ENCODE data around the gene PPP2R2D. TPM values are rescaled to one million over a fixed set of nuclear protein-coding genes. Genes with fewer than 3 reads are reported as not detected.

The PPP2R2D gene
- total RNA-seq, 1 experiment from 2014 or later = 35.1 TPM

GRCh38 chr10:131880016-131880590 lies 20.7 kb upstream of the PPP2R2D start:
- Histone ChIP-seq H3K27ac (ENCODE audit: insufficient read length, low read depth, low read length) (no peak overlapping the region), H3K9me3 (ENCODE audit: control insufficient read depth, low read depth, low read length) (no peaks in the 10 kb centered on the region), H2BK20ac (ENCODE audit: low read depth, low read length, poor library complexity, severe bottlenecking) (no peak overlapping the region), H3T11ph (ENCODE audit: low read length) (no peak overlapping the region), H3K79me2 (ENCODE audit: insufficient read depth, low read length) (no peaks in the 10 kb centered on the region), H3K18ac (ENCODE audit: insufficient read length, low read depth, low read length) (no peak overlapping the region), H4K8ac (replicated peaks; ENCODE audit: insufficient read length, low read depth, low read length) (no peak overlapping the region), H2BK120ac (ENCODE audit: low read depth, low read length, poor library complexity, severe bottlenecking) (no peak overlapping the region), H3K27me3 (ENCODE audit: insufficient read depth, low read length) (no peaks in the 10 kb centered on the region), H2AK5ac (ENCODE audit: insufficient read length, low read length) (no peak overlapping the region), H2BK15ac (ENCODE audit: low read depth, low read length) (no peak overlapping the region), H3K4ac (ENCODE audit: low read depth, low read length) (no peak overlapping the region), H3K4me2 (ENCODE audit: insufficient read depth, insufficient read length, low read length) (no peak overlapping the region), H3K9ac (ENCODE audit: extremely low read depth, insufficient read length, low read length) (no peak overlapping the region), H3K23ac (ENCODE audit: insufficient read length, low read depth, low read length) (no peak overlapping the region), H2AFZ (ENCODE audit: low read length) (no peak overlapping the region), H2BK12ac (ENCODE audit: insufficient read length, low read depth, low read length) (no peak overlapping the region), H4K91ac (ENCODE audit: insufficient read length, low read depth, low read length) (no peak overlapping the region), H4K5ac (ENCODE audit: insufficient read length, low read depth, low read length) (no peak overlapping the region), H3K14ac (ENCODE audit: insufficient read depth, low read length) (no peak overlapping the region), H3K23me2 (ENCODE audit: insufficient read length, low read depth, low read length, poor library complexity, severe bottlenecking) (no peaks in the 10 kb centered on the region), H3K56ac (ENCODE audit: insufficient read length, low read depth, low read length) (no peak overlapping the region), H4K20me1 (ENCODE audit: control insufficient read depth, insufficient read depth, insufficient read length) (peaks cover 2% of the 10 kb centered on the region), H2BK5ac (ENCODE audit: insufficient read length, low read length) (no peak overlapping the region), H3K4me1 (ENCODE audit: insufficient read depth, low read length) (no peaks in the 10 kb centered on the region), H3K79me1 (ENCODE audit: insufficient read depth, low read depth, low read length, poor library complexity, severe bottlenecking) (no peaks in the 10 kb centered on the region)
- TF ChIP-seq CTCF (conservative IDR thresholded peaks at IDR 0.05) = no peak
- Mint-ChIP-seq H3K9me3 (peaks cover 15 to 21% of the 10 kb centered on the region in 2 experiments), H3K4me1 (no peaks in the 10 kb centered on the region), H3K4me3 (no peak overlapping the region), H3K27me3 (ENCODE audit: low read depth) (peaks cover 10% of the 10 kb centered on the region), H3K27ac (no peak overlapping the region), H3K36me3 (ENCODE audit: insufficient read depth in 1 of 3, low read depth in 3 of 3) (peaks cover 0 to 5% (median 0%) of the 10 kb centered on the region in 3 experiments; a peak in 2 of 7 replicates)
- no CpG with 5 or more reads among the region's 13 CpGs for WGBS (ENCODE audit: extremely low coverage, insufficient read length, low lambda C conversion rate)
- DNase-seq = peak; percentile 14
